Keratinocyte (primary cell): ENCODE results near the gene ULK3. TPM values are rescaled to one million over a fixed set of nuclear protein-coding genes. Genes with fewer than 3 reads are reported as not detected.

Experiments used
- DNase-seq: peaks from one replicate; pipeline ENCODE4 v3.0.0-alpha.2; 2011; ENCODE audit warnings: low read depth, missing footprints, low spot score
- FAIRE-seq: peaks from 2 replicates; lab custom pipeline; 2011; peaks lifted over from hg19 to GRCh38; lab: Jason Lieb, UNC
- H2AFZ ChIP-seq: 2 replicates; pipeline ENCODE4 v1.6.0; 2012; ENCODE audit warnings: low read length, control low read depth, inconsistent platforms; ENCODE audit not compliant: control insufficient read depth
- H3K27ac ChIP-seq: 2 replicates; pipeline ENCODE4 v1.5.1; 2011; ENCODE audit warnings: low read length; ENCODE audit not compliant: control insufficient read depth, insufficient read depth
- H3K27me3 ChIP-seq: 3 replicates; pipeline ENCODE4 v1.6.0; 2011; ENCODE audit warnings: low read length; ENCODE audit not compliant: control insufficient read depth, insufficient read depth; ENCODE audit errors: extremely low read depth
- H3K36me3 ChIP-seq, 2 experiments: 2 replicates in 1 of 2; 3 replicates in 1 of 2; pipeline ENCODE4 v1.5.1; 2011; ENCODE audit warnings: low read length in 2 of 2, mild to moderate bottlenecking in 1 of 2; ENCODE audit not compliant: control insufficient read depth in 2 of 2, insufficient read depth in 2 of 2; ENCODE audit errors: extremely low read depth in 1 of 2
- H3K4me1 ChIP-seq: 3 replicates; pipeline ENCODE4 v1.5.1; 2011; ENCODE audit warnings: low read length; ENCODE audit not compliant: control insufficient read depth, insufficient read depth; ENCODE audit errors: extremely low read depth
- H3K4me2 ChIP-seq: 3 replicates; pipeline ENCODE4 v1.6.0; 2011; ENCODE audit warnings: low read depth, low read length; ENCODE audit not compliant: control insufficient read depth, insufficient read depth; ENCODE audit errors: extremely low read depth
- H3K4me3 ChIP-seq, 3 experiments: fragments of 200-600 bp in 1 of 3; sonication (generic) in 1 of 3; 2 replicates in 2 of 3; 3 replicates in 1 of 3; pipeline ENCODE4 v1.5.1; 2011 to 2016; ENCODE audit warnings: low read length in 3 of 3, mild to moderate bottlenecking in 3 of 3, control low read depth in 2 of 3, inconsistent platforms in 1 of 3, low read depth in 1 of 3, mixed read lengths in 1 of 3, mixed run types in 1 of 3, moderate library complexity in 1 of 3; ENCODE audit not compliant: control insufficient read depth in 2 of 3, insufficient read depth in 2 of 3; ENCODE audit errors: extremely low read depth in 1 of 3
- H3K79me2 ChIP-seq: 2 replicates; pipeline ENCODE4 v1.6.0; 2012; ENCODE audit warnings: low read length; ENCODE audit not compliant: control insufficient read depth, insufficient read depth
- H3K9ac ChIP-seq: 3 replicates; pipeline ENCODE4 v1.6.0; 2011; ENCODE audit warnings: low read length; ENCODE audit not compliant: control insufficient read depth, insufficient read depth; ENCODE audit errors: extremely low read depth
- H3K9me1 ChIP-seq: 3 replicates; pipeline ENCODE4 v1.6.0; 2011; ENCODE audit warnings: low read length; ENCODE audit not compliant: control insufficient read depth, insufficient read depth; ENCODE audit errors: extremely low read depth
- H3K9me3 ChIP-seq: 2 replicates; pipeline ENCODE4 v1.5.1; 2012; ENCODE audit warnings: low read depth, low read length; ENCODE audit not compliant: control insufficient read depth
- H4K20me1 ChIP-seq: 3 replicates; pipeline ENCODE4 v1.6.0; 2011; ENCODE audit warnings: low read length; ENCODE audit not compliant: control insufficient read depth, insufficient read depth; ENCODE audit errors: extremely low read depth
- CTCF ChIP-seq, 3 experiments: IDR thresholded peaks in 1 of 3; conservative IDR thresholded peaks in 1 of 3; optimal IDR thresholded peaks in 1 of 3; 2 replicates in 2 of 3; 3 replicates in 1 of 3; pipeline versions ENCODE3 to v1.5.1; 2011; ENCODE audit warnings: low read length in 3 of 3, mild to moderate bottlenecking in 3 of 3, moderate library complexity in 2 of 3, control low read depth in 1 of 3, inconsistent platforms in 1 of 3; ENCODE audit not compliant: insufficient read depth in 2 of 3; ENCODE audit errors: extremely low read depth in 1 of 3
- EZH2 ChIP-seq: IDR thresholded peaks from one replicate; pipeline ENCODE4 v1.6.1; 2012; ENCODE audit warnings: inconsistent platforms, mild to moderate bottlenecking, low read length, moderate library complexity
- dilution Hi-C: fragments of 300-500 bp; cut with MboI; formaldehyde crosslinking; loops from one replicate; pipeline ENCODE4 v1.7.0; 2020; ENCODE audit warnings: low sequenced_read_pairs; ENCODE audit not compliant: extremely low pct_ligation_motif_present
- polyA plus RNA-seq, 5 experiments: library from polyadenylated mRNA; depleted of rRNA in 3 of 5; stranded (reverse) in 3 of 5; stranded (forward) in 1 of 5; unstranded in 1 of 5; fragments of >200 nt; gene quantifications; 1 replicate in 1 of 5; 2 replicates in 3 of 5; 3 replicates in 1 of 5; pipeline versions ENCODE4 v1.2.1 to v1.2.3, GENCODE V29; 2011 to 2012; ENCODE audit warnings: missing spikeins in 2 of 5, low read depth in 1 of 5, low replicate concordance in 1 of 5

The ULK3 gene
- polyA plus RNA-seq, 1 donor (not counting 4 experiments of a cell fraction or from before 2014, with no cell fraction given) = 16.5 TPM

- Histone ChIP-seq H3K4me1 (peaks cover 21% of the 10 kb centered on the region), H3K27me3 (no peaks in the 10 kb centered on the region), H3K4me3 (no peak overlapping the region), H3K9ac (no peak overlapping the region), H3K4me2 (no peak overlapping the region), H3K9me3 (no peaks in the 10 kb centered on the region), H3K27ac (no peak overlapping the region), H4K20me1 (no peaks in the 10 kb centered on the region), H3K79me2 (peaks cover 13% of the 10 kb centered on the region), H2AFZ (no peak overlapping the region), H3K36me3 (peaks cover 38 to 41% of the 10 kb centered on the region in 2 experiments), H3K9me1 (peaks cover 6% of the 10 kb centered on the region)
- TF ChIP-seq CTCF (optimal IDR thresholded peaks at IDR 0.05 in 1 of 3, IDR thresholded peaks at IDR 0.05 in 1 of 3, conservative IDR thresholded peaks at IDR 0.05 in 1 of 3; ENCODE audit: extremely low read depth in 1 of 3, insufficient read depth in 2 of 3, low read length in 3 of 3) = no peak
- no peak for TF ChIP-seq EZH2
- DNase-seq = no peak
- FAIRE-seq = no peak
- dilution Hi-C loops = no loop called here
Measured at GRCh38 chr15:74854453-74855022, 11.6 kb upstream of the ULK3 start.

- DNase-seq (no peak), FAIRE-seq (no peak)
- H3K4me2 ChIP-seq = no peak overlapping the region
- H3K4me3 ChIP-seq = no peak overlapping the region
- peaks cover 2% of the 10 kb centered on the region for H3K9me1 ChIP-seq
- no peak overlapping the region for H2AFZ ChIP-seq
- peaks cover 6% of the 10 kb centered on the region for H3K79me2 ChIP-seq
- TF ChIP-seq EZH2 (no peak), CTCF (optimal IDR thresholded peaks at IDR 0.05 in 1 of 3, IDR thresholded peaks at IDR 0.05 in 1 of 3, conservative IDR thresholded peaks at IDR 0.05 in 1 of 3; ENCODE audit: extremely low read depth in 1 of 3, insufficient read depth in 2 of 3, low read length in 3 of 3) (no peak)
- no peaks in the 10 kb centered on the region for H3K9me3 ChIP-seq
- H3K4me1 ChIP-seq = peaks cover 10% of the 10 kb centered on the region
- H4K20me1 ChIP-seq = no peaks in the 10 kb centered on the region
- dilution Hi-C loops = no loop called here
- H3K9ac ChIP-seq = no peak overlapping the region
- H3K27me3 ChIP-seq = no peaks in the 10 kb centered on the region
- H3K36me3 ChIP-seq = peaks cover 40 to 47% of the 10 kb centered on the region in 2 experiments
- H3K27ac ChIP-seq = no peak overlapping the region
Measured at GRCh38 chr15:74851960-74852359, 9.0 kb upstream of the ULK3 start.
